ENCODE data around the gene MMS22L.

The MMS22L gene

DNA sequence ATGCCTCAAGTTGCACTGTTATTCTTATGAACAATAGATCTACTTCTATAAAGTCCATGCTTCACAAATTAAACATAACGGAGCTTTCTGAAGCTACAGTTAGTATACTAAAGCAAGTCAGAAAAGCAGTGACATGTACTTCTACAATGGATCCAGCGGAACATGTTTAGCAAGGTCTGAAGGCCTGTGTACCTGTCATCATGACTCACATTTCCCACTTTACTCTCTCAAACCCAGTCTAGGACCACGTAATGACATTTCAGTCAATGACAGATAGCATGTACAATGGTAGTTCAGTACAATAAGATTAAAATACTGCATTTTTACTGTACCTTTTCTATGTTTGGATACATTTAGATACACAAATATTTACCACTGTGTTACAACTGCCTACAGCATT is 132.1 kb downstream of the MMS22L start:
- DNase-seq (ENCODE audit: low read depth in 3 of 3, low spot score in 1 of 3), result no peak

DNA sequence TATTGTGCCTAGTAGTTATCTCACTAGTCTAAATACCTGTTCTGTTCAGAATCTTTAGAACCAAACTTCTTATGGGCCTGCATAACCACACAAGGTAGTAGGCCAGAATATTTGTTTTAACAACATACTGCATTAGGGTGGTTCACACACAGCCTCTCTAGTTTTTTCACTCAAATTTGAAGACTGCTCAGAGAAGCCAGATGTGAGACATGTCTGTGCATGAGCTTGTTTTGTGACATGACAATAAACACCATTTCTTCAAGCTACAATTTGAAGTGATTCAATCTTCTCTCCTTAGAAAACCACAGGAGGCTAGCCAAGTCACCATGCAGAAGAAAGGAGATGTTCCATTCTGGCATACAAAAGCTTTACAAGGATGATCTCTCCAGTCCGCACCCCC is 135.6 kb downstream of the MMS22L start:
- no peak for DNase-seq (ENCODE audit: low read depth in 3 of 3, low spot score in 1 of 3)

DNA sequence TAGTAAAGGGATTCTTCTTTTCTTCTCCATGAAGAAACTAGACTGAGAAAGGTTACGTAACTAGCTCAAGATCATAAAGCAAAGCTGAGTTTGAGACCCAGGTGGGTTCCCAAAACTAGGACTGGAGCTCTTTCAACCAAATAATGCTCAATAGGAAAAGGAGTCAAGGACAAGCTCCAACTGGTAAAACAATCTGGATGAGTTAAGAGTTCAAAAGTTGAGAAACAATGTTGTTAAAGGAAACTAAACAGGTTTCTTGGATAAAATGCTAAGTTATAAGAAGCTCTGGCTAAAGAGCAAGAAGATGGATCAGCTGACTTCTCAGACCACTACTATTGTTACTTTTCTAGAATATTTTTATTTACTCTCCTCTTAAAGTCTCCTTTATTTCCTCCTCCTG is 137.3 kb downstream of the MMS22L start:
- no peak for DNase-seq (ENCODE audit: low read depth in 3 of 3, low spot score in 1 of 3)

DNA sequence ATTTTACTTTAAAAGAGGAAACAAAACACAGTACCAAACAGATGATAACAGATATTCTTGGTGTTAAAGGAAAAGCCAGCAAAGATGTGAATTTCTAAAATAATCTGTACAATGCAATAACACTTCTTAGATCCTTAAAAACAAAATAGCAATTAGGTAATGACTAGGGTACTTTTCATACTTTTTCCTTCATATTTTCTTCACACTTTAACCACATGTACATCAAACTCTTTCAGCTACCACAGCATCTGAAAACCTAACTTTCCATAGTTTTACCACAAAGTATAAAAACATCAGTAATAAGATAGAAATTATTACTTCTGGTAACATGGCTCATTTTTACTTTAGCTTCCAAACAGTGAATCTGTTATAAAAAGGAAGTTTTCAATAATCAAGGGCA is 141.3 kb downstream of the MMS22L start:
- DNase-seq (ENCODE audit: low read depth in 3 of 3, low spot score in 1 of 3), result no peak

DNA sequence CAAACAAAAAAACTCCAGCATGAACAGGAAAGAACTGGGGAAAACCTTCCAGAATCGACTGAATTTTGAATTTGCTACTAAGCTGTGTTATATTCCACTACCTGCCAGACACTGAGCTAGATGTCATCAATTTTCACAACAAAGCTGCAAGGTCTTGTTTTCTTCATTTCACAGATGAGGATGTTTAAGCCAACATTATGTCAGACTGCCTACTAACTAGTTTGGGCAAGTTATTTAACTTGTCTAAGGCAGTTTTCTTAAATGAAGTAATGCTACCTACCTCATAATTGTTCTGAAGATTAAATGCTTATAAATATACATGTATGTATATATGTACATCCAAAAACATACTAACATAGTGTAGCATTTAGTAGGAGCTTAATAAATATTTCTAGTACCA is 144.4 kb downstream of the MMS22L start:
- DNase-seq (ENCODE audit: low read depth in 3 of 3, low spot score in 1 of 3), result no peak

DNA sequence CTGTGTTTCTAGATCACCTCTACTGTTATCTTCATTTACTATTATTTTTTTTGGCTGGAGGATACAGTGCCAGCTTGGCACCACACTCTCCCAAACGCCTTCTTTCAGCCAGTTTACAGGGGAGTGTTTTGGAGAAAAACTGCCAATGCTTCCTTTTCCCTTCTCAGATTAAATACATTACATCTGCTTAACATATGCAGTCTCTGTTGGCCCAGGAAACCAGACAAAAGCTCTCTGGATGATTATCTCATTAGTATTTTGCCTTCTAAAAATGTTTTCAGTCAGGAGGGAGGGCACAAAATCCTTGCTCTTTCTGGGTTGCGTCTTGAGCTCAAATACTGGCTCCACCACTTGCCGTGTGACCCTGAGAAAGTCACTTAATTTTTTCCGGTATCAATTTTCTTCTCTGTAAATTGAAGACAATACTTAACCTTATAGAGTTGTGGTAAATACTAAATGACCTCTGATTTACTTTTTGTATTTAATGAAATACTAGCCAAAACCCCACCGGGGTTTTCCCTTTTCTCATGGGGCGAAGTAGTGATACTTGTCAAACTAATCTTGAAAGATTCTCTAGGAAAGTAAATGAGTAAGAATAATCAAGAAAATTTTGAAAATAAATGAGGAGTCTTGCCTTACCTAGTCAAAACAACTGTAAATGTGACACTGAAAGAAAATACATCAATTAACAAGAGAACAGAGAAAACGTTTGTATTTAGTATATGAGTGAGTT is 146.2 kb downstream of the MMS22L start:
- DNase-seq (ENCODE audit: low read depth in 3 of 3, low spot score in 1 of 3), result no peak

DNA sequence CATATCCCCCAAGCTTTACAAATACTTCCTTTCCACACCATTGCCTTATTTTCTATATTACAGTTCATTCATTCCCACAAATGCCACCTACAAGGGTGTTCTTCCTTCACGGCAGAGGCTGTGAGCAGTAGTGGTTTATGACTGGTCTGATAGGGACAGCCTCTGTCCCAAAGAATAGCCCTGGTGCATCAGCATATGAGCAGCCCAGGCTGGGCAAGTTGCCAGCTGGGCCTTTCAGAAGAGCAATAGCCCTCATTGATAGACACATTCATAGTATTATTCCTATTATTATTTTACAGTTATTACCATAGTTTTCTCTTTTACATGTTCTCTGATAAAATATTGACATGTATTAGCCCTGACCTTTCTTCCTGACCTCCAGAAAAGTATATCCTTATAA is 149.9 kb downstream of the MMS22L start:
- DNase-seq (ENCODE audit: low read depth in 3 of 3, low spot score in 1 of 3), result no peak

DNA sequence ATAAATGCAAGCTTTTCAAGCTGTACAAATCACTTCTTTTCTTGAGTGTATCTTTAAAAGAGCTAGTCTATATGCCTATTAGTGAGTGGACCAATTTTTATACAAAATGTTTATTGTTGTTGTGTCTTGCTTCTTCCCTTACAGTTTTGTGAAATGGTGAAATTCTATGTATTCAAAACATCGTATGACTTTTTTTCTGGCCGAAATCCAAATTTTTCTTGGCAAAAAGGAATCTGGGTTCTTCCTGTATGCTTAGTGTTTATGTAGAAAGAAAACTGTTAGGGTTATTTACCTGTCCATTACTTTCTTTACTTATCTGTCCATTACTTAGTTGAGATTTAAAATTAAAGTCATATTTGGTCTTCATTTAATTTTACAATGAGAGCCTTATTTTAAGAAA is 153.9 kb downstream of the MMS22L start:
- no peak for DNase-seq (ENCODE audit: low read depth in 3 of 3, low spot score in 1 of 3)

DNA sequence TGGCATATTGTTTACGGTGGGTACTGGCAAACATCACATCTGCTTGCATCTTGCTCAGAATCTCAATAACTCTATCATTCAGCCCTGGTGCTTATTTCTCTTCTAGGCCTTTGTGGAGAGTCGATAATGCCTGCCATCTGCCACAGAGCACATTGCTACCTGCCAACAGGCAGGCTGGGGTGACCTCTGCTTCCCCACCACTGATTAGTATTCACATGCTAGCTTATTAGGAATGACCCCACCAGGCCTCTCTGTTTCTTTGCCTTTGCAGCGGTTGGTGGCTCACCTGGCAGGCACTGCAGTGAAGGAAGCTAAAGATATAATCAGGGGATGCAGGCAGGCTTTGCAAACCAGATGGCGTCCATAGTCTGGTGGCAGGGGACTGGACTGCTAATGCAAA is 154.5 kb downstream of the MMS22L start:
- no peak for DNase-seq (ENCODE audit: low read depth in 3 of 3, low spot score in 1 of 3)

DNA sequence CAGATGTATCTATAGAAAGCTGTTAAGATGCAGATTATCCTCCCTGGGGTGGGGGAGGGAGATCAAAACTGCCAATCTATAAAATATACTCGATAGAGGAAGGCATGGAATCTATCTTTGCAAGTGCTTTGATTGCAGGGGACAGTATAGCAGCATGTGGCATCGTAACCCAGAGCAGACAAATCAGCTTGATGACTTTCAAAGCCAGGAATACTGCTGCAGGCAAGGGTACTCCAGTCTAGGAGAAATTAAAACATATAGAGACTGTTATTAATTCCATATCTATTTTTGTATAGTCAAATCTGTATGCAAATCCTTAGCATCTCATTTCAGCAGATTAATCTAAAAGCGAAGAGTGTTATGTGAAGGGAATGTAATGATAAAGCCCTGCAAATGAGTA is 159.4 kb downstream of the MMS22L start:
- no peak for DNase-seq (ENCODE audit: low read depth in 3 of 3, low spot score in 1 of 3)

DNA sequence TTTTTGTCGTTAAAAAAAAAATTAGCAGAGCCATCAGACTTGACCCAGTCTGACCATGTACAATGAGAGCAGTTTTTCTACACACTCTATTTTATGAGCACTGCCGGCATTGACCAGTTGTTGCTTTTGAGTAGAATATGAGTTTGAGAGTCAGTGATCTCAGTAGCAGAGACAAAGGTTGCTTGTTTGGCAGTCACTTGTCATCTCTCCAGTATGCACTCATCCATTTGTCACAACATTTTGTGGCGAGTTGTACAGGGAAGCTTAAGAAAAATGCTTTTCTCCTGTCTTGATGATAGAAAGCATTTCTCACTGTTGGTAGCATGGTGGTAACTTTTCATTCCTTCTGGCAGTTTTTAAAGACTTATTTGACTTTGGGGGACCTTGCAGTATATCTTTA is 159.9 kb downstream of the MMS22L start:
- DNase-seq (ENCODE audit: low read depth in 3 of 3, low spot score in 1 of 3), result no peak

DNA sequence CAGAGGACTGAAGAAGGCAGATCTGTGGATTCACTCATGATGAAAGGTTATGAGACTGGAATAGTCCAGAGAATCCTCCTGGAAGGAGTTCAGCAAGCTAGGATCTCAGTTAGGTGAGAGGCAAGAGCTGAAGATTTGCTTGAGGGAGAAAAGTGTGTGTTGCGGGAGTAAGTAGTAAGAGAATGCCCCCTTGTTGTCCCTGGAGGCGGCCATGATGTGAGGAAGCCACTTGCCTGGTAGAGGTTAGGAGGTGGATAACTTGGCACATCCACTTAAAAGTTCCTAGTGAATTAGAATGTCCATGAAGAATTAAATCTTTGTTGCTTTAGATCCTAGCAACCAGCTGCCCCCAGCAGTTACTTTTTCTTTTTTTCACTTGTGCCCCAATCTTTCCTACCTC is 162.5 kb downstream of the MMS22L start:
- no peak for DNase-seq (ENCODE audit: low read depth in 3 of 3, low spot score in 1 of 3)

DNA sequence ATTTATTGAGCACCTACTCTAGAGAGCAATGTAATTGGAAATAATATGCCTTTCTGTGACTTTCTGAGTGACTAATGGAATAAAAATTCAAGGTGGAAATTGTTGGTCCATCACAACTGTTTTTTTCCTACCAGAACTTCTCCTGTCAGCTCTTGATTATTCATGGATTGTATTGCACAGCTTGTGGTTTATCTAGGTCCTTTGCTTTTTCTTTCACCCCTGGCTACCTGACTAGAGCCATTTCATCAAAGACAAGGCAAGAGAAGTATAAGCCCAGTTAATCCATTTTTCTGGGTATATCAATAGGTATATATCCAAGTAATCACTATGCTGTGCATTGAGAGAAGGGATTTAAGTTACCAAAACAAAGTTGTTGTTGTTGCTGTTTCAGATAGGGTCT is 168.4 kb downstream of the MMS22L start:
- DNase-seq (ENCODE audit: low read depth in 3 of 3, low spot score in 1 of 3), result no peak

DNA sequence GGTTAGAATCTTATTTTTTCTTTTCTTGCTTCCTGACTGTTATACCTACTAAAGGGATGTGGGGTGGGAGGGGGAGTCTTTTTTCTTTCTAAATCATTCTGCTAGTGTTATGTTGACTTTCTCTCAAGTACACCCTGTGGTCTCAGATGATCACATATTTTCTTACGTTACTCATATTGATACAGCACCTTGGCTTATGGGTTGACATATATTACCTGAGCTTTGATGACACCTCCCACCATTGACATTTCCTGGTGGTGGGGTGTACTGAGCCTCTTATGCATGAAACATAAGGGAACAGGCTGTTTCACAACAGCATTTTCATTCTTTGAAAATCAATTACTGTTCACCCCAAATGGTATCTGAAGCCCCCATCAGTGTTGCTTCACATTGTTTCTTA is 169.8 kb downstream of the MMS22L start:
- no peak for DNase-seq (ENCODE audit: low read depth in 3 of 3, low spot score in 1 of 3)

DNA sequence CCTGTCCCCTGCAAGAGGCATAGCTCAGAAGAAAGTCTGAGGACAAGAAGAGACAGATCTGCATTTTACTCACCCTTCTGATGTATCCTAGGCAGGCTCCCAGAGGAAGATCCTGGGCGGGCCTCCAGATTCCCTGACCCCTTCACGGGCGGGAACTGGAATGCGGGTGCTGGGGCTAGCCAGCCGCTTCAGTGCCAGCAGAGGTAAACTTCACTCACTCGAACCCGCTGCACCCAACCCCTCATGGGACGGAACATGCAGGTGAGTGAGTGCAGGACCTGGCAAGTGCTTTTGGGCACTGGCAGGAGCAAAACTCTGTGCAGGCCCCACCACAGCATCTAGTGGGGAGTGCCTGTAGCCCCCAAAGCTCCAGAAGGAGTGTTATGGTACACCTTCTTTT is 171.8 kb downstream of the MMS22L start:
- no peak for DNase-seq (ENCODE audit: low read depth in 3 of 3, low spot score in 1 of 3)

DNA sequence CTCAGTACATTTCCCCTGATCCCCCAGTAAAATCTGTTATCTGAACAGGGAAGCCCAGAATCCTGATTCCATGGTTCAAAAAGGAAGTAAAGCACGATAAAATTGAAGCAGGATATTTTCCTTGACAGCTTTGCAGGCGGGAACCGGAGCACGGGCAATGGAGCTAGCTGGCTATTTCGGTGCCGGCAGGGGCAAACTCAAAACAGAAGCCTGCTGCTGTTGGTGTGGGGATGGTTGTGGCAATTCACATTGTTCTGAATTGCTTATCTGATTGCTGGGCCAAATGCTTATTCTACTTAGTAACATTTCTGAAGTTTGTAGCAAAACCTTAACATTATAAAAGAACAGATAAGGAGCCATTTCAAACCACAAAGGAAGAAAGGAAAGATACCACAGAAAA is 172.4 kb downstream of the MMS22L start:
- no peak for DNase-seq (ENCODE audit: low read depth in 3 of 3, low spot score in 1 of 3)

DNA sequence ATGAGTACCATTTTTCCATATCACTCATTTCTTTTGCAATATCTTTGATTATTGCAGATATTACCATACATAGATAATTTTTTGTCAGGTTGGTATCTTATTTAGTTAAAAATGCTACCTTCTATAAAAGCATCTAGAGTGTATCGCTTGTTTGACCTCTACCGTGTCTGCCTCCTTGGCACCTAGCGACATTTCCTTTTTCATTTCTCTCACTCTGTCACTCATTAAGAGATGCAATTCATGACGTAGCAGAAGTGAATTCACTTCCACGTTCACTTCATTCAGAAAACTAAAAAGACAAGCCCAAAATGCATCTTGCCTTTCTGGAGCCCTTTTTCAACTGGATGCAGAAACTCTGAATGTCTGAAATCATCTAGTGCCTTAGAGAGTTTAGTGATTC is 172.9 kb downstream of the MMS22L start:
- DNase-seq (ENCODE audit: low read depth in 3 of 3, low spot score in 1 of 3), result no peak

DNA sequence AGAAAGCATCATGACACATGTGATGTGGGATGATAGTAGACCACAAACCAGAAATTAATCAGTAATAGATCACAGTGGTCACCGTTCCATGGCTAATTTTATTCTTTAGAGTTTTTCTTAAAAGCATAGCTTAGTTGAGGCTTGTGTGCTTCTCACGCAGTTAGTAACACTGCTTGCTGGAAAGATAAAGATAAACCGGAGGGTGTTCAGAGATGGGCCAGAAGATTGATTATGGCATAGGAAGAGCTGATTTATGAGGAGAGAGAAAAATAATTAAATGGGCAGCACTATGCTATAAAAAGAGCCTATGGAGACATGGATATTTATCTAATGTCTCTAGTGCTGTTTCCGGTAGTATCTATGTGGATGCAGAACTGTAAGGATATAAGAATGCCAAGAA is 173.6 kb downstream of the MMS22L start:
- DNase-seq (ENCODE audit: low read depth in 3 of 3, low spot score in 1 of 3), result no peak

DNA sequence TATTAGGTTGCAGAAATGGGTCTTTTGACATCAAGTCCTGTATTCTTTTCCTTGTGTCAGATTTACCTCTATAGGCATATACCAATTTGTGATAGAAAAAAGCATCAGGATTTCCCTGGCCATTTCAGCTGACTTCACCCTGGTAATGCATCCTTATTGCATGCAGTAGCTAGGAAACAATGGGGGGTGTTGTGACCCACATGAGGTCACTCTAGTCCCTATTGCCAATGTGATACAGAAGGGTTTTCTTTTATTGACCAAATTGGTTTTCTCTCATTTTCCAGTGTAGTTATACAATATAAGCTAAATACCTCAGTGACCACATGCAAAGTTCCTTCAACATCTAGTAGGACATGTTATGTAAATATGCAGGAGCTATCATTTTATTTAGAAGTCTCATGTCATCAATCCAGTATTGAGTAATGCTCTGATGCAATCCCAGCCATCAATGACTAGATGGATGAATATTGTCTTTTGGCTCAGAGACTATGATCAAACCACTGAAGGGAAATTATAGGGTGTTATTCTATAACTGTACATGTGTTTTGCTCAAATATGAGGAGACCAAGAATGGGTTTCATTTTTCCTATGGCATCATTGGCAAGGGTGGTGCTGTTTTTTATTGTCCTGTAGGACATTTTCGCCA is 180.7 kb downstream of the MMS22L start:
- no peak for DNase-seq (ENCODE audit: low read depth in 3 of 3, low spot score in 1 of 3)

DNA sequence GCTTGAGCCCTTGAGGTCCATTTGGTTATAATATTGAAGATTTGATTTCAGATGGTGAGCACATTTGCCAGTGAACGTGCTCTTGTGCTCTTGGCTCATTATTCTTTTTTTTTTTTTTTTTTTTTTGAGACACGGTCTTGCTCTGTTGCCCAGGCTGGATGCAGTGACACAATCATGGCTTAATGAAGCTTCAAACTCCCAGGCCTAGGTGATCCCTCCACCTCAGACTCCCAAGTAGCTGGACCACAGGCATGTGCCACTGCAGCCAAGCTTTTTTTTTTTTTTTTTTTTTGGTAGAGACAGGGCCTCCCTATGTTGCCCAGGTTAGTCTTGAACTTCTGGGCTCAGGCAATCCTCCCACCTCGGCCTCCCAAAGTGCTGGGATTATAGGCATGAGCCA is 182.3 kb downstream of the MMS22L start:
- DNase-seq (ENCODE audit: low read depth in 3 of 3, low spot score in 1 of 3), result no peak

DNA sequence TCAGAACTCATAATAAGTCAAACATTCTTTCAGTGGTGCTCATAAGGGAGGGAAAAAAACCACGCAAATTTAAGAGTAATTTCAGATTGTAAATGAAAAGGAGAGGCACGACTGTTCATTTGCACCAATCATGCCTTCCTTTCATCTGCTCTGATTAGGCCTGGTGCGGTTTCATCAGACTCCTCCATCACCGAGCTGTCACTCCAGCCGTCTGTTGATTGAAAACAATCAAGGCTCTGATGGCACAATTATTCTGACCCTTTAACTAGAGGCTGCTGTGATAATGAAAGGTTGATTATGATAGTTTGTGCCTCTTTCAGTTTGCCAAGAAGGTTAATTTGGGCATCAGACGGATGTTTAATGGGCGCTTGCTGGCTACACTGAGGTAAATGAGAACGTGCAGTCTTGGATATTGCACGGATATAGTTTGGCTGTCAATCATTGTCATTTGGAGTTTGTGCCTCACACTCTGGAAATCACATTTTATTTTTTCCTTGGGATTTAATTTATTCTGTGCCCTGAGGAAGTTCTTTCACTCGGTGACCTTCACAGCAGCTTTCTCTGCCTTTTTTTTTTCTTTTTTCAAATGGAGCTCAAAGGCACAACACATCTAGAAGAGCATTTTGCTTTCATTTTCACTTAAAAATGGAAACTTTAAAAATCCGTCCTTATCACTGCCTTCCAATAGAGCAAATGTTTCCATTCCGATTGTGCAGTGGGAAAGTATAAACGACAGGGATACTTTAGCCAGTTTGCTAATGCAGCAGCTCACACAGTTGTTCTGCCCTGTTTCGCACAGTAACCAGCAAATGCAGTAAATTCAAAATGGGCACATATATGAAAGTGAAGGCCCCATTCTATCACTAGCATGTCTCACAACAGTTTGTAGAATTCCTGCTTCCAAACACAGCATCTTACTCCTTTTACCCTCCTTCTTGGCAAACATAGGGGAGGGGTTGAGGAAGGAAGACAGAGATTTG is 185.7 kb downstream of the MMS22L start:
- no peak for DNase-seq (ENCODE audit: low read depth in 3 of 3, low spot score in 1 of 3)

DNA sequence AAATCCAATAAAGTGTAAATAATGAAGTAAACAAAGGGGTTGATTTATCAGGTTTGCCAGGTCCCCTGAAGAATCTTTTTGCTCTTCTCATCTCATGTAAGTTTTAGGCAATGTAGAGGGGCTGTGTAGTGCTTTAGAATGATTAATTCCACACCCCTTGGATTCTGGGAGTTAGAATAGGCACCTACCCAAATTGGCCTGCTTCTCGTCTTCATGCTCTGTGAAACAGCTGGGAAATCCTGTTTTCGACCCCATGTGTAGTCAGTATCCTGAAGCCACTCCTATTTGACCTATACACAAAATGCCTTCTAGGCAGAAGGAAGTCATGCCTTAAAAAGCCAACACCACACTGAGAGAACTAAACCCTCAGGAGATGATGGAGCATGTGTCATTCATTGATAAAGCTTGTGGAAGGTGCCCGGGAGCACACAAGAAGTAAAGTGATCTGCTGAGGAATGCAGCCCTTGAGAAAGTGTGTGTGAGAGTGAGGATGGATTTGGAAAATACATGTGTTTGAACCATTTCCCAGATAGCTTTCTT is 187.6 kb downstream of the MMS22L start:
- DNase-seq (ENCODE audit: low read depth in 3 of 3, low spot score in 1 of 3), result no peak

Data from stimulated activated CD4-positive, alpha-beta T cell treated with anti-CD3 and anti-CD28 coated beads, TNF-alpha, amount 100 ng/mL, for 1 hour (primary cell).